Neural cell (in vitro differentiated cells): ENCODE results near the gene GALNT13. TPM values are rescaled to one million over a fixed set of nuclear protein-coding genes. Genes with fewer than 3 reads are reported as not detected.

Source experiments
- H2AFZ ChIP-seq: fragments of 200-600, 300-800 bp; sonication (generic), shearing (Covaris generic); 2 replicates; pipeline ENCODE4 v1.6.0; 2014; ENCODE audit warnings: low read depth, mild to moderate bottlenecking, antibody characterized with exemption, low read length, moderate library complexity
- H3F3A ChIP-seq: fragments of 200-600 bp; shearing (Covaris generic); 2 replicates; pipeline ENCODE4 v1.6.1; 2016; ENCODE audit warnings: mild to moderate bottlenecking, moderate library complexity, mixed read lengths, antibody characterized with exemption, low read length; ENCODE audit not compliant: insufficient read depth, poor library complexity, severe bottlenecking
- H3K27ac ChIP-seq: fragments of 200-600, 300-800 bp; sonication (generic), shearing (Covaris generic); 2 replicates; pipeline ENCODE4 v1.5.1; 2014; ENCODE audit warnings: mild to moderate bottlenecking, low read length, moderate library complexity
- H3K27me3 ChIP-seq: fragments of 300-800, 200-600 bp; sonication (generic), shearing (Covaris generic); 2 replicates; pipeline ENCODE4 v1.6.0; 2014; ENCODE audit warnings: mild to moderate bottlenecking, low read depth, low read length, moderate library complexity; ENCODE audit not compliant: insufficient read depth
- H3K36me3 ChIP-seq: fragments of 300-800, 200-600 bp; sonication (generic), shearing (Covaris generic); 2 replicates; pipeline ENCODE4 v1.5.1; 2014; ENCODE audit warnings: mild to moderate bottlenecking, antibody characterized with exemption, low read length, moderate library complexity; ENCODE audit not compliant: insufficient read depth
- H3K4me2 ChIP-seq: fragments of 300-800, 200-600 bp; sonication (generic), shearing (Covaris generic); 2 replicates; pipeline ENCODE4 v1.6.0; 2014; ENCODE audit warnings: mild to moderate bottlenecking, low read length
- H3K4me3 ChIP-seq: fragments of 300-800, 200-600 bp; sonication (generic), shearing (Covaris generic); 2 replicates; pipeline ENCODE4 v1.5.1; 2014; ENCODE audit warnings: mild to moderate bottlenecking, low read length, moderate library complexity
- H3K79me2 ChIP-seq: fragments of 200-600 bp; shearing (Covaris generic); replicated peaks from 2 replicates; pipeline ENCODE4 v1.6.0; 2014; ENCODE audit warnings: mild to moderate bottlenecking, low read length, moderate library complexity; ENCODE audit not compliant: insufficient read depth
- H3K9ac ChIP-seq: fragments of 300-800, 200-600 bp; sonication (generic), shearing (Covaris generic); 2 replicates; pipeline ENCODE4 v1.6.1; 2016; ENCODE audit warnings: mild to moderate bottlenecking, low read length, mixed read lengths
- H3K9me2 ChIP-seq: fragments of 200-600 bp; shearing (Covaris generic); 2 replicates; pipeline ENCODE4 v1.6.1; 2016; ENCODE audit warnings: mild to moderate bottlenecking, low read length, mixed read lengths; ENCODE audit not compliant: insufficient read depth
- H3K9me3 ChIP-seq: fragments of 200-600, 300-800 bp; sonication (generic), shearing (Covaris generic); 2 replicates; pipeline ENCODE4 v1.6.1; 2016; ENCODE audit warnings: mild to moderate bottlenecking, mixed run types, low read length, moderate library complexity, mixed read lengths
- H4K20me1 ChIP-seq: fragments of 200-600 bp; shearing (Covaris generic); 2 replicates; pipeline ENCODE4 v1.6.1; 2016; ENCODE audit warnings: mild to moderate bottlenecking, mixed run types; ENCODE audit not compliant: insufficient read depth
- EP300 ChIP-seq: fragments of 450-650 bp; conservative IDR thresholded peaks from 2 replicates; pipeline ENCODE4 v1.6.1; 2014; ENCODE audit warnings: antibody characterized with exemption, mild to moderate bottlenecking, moderate library complexity; ENCODE audit not compliant: poor library complexity, severe bottlenecking
- EZH2 ChIP-seq: fragments of 200-600, 300-800 bp; shearing (Covaris generic), sonication (generic); IDR thresholded peaks from 2 replicates; pipeline ENCODE4 v1.6.1; 2014; ENCODE audit warnings: antibody characterized with exemption, low read length, borderline replicate concordance, mild to moderate bottlenecking; ENCODE audit not compliant: insufficient read depth, poor library complexity, severe bottlenecking
- MXI1 ChIP-seq: fragments of 450-650 bp; conservative IDR thresholded peaks from 2 replicates; pipeline ENCODE4 v1.6.1; 2014; ENCODE audit warnings: antibody characterized with exemption, mild to moderate bottlenecking; ENCODE audit not compliant: poor library complexity, severe bottlenecking
- POLR2AphosphoS5 ChIP-seq: IDR thresholded peaks from 2 replicates; pipeline ENCODE4 v1.6.1; 2012
- RAD21 ChIP-seq: fragments of 450-650 bp; conservative IDR thresholded peaks from 2 replicates; pipeline ENCODE4 v1.6.1; 2014; ENCODE audit warnings: antibody characterized with exemption, mild to moderate bottlenecking, moderate library complexity
- REST ChIP-seq: IDR thresholded peaks from 2 replicates; pipeline ENCODE4 v1.6.1; 2012; ENCODE audit warnings: borderline replicate concordance
- SMC3 ChIP-seq: fragments of 450-650 bp; conservative IDR thresholded peaks from 2 replicates; pipeline ENCODE4 v1.6.1; 2014; ENCODE audit warnings: antibody characterized with exemption, mild to moderate bottlenecking, moderate library complexity; ENCODE audit not compliant: poor library complexity
- polyA plus RNA-seq: library from polyadenylated mRNA; depleted of rRNA; stranded (reverse); fragments of >200 nt; gene quantifications from 2 replicates; pipeline ENCODE4 v1.2.3, GENCODE V29; 2014

Gene GALNT13
- polyA plus RNA-seq, 1 donor from 2014 or later = 12.4 TPM

- Histone ChIP-seq H3K9ac (no peak overlapping the region), H3K79me2 (peaks cover 6% of the 10 kb centered on the region), H3K4me2 (no peak overlapping the region), H3K27me3 (no peaks in the 10 kb centered on the region), H3K9me3 (no peaks in the 10 kb centered on the region), H3K36me3 (no peaks in the 10 kb centered on the region), H3K9me2 (no peaks in the 10 kb centered on the region), H4K20me1 (no peaks in the 10 kb centered on the region), H3F3A (no peaks in the 10 kb centered on the region), H3K27ac (no peak overlapping the region), H3K4me3 (no peak overlapping the region), H2AFZ (no peak overlapping the region)
- TF ChIP-seq MXI1 (no peak), POLR2AphosphoS5 (no peak), REST (no peak), EZH2 (no peak), EP300 (no peak)
Observed at GRCh38 chr2:153880926-153881325, 9.2 kb downstream of the GALNT13 start.

- H4K20me1 ChIP-seq = no peaks in the 10 kb centered on the region
- H3K4me2 ChIP-seq = no peak overlapping the region
- H3K9ac ChIP-seq = no peak overlapping the region
- no peak overlapping the region for H3K27ac ChIP-seq
- no peak overlapping the region for H3K4me3 ChIP-seq
- no peak for TF ChIP-seq RAD21
- TF ChIP-seq EZH2 = no peak
- TF ChIP-seq REST = no peak
- TF ChIP-seq SMC3 = no peak
- no peak for TF ChIP-seq EP300
- no peaks in the 10 kb centered on the region for H3K79me2 ChIP-seq
- no peak overlapping the region for H2AFZ ChIP-seq
- no peaks in the 10 kb centered on the region for H3F3A ChIP-seq
- H3K9me3 ChIP-seq = no peaks in the 10 kb centered on the region
- no peaks in the 10 kb centered on the region for H3K9me2 ChIP-seq
- H3K36me3 ChIP-seq = no peaks in the 10 kb centered on the region
- no peaks in the 10 kb centered on the region for H3K27me3 ChIP-seq
Observed at GRCh38 chr2:153886833-153887232, 15.1 kb downstream of the GALNT13 start.
